Measurements from ENCODE around the gene TCF19. TPM values are rescaled to one million over a fixed set of nuclear protein-coding genes. Genes with fewer than 3 reads are reported as not detected.
"Not testable (repeated sequence)": the region's sequence is repeated elsewhere in the genome, so short reads cannot be mapped to it uniquely, and the experiment has no call there.

TCF19 gene
- total RNA-seq, 1 experiment from 2014 or later, result 49.5 TPM

DNA sequence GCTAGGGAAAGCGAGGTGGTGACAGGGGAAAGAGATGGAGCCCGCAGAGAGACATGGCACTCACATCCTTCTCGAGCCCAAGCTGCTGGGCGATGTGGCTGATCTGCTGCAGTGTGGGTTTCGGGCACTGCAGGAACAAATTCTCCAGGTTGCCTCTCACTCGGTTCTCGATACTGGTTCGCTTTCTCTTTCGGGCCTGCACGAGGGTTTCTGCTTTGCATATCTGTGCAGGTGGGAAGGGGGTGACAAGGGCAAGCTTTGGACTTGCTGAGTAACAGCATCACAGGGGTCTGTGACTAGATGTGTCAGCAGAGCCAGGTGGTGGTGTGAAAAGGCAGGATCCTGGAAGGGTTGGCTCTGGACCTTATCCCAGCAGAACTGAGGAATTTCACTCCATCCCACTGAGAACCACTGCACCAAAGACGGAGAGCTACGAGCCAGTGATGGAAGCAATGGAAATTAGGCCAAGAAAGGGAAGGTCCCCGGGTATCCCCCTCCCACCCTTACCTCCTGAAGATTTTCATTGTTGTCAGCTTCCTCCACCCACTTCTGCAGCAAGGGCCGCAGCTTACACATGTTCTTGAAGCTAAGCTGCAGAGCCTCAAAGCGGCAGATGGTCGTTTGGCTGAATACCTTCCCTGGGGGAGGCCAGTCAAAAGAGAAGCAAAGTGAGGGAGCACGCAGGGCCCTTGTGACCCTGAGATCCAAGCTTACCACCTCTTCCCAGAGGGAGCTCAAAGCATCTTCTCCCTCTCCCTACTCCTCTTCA, 6.9 kb downstream of the TCF19 start:
- BruUV-seq (replicated peaks); H3K4me3 Mint-ChIP-seq (ENCODE audit: low read depth, unreplicated experiment); intact Hi-C loops (cut with micrococcal nuclease; ENCODE audit: unreplicated experiment); H3K27me3 Mint-ChIP-seq (ENCODE audit: unreplicated experiment); H3K9me3 Mint-ChIP-seq (ENCODE audit: low read depth, unreplicated experiment); DNase-seq; CTCF ChIA-PET; H3K27ac Mint-ChIP-seq (ENCODE audit: unreplicated experiment): not testable (repeated sequence)
- Mint-ChIP-seq H3K4me1 (ENCODE audit: low read depth, unreplicated experiment) (peaks cover 55% of the 10 kb centered on the region), H3K36me3 (ENCODE audit: insufficient read depth, unreplicated experiment) (peaks cover 71% of the 10 kb centered on the region)

GRCh38 chr6:31165986-31166385, 7.6 kb downstream of the TCF19 start:
- intact Hi-C loops (cut with micrococcal nuclease; ENCODE audit: unreplicated experiment), result no loop called here
- TF ChIP-seq, protein P1, sequence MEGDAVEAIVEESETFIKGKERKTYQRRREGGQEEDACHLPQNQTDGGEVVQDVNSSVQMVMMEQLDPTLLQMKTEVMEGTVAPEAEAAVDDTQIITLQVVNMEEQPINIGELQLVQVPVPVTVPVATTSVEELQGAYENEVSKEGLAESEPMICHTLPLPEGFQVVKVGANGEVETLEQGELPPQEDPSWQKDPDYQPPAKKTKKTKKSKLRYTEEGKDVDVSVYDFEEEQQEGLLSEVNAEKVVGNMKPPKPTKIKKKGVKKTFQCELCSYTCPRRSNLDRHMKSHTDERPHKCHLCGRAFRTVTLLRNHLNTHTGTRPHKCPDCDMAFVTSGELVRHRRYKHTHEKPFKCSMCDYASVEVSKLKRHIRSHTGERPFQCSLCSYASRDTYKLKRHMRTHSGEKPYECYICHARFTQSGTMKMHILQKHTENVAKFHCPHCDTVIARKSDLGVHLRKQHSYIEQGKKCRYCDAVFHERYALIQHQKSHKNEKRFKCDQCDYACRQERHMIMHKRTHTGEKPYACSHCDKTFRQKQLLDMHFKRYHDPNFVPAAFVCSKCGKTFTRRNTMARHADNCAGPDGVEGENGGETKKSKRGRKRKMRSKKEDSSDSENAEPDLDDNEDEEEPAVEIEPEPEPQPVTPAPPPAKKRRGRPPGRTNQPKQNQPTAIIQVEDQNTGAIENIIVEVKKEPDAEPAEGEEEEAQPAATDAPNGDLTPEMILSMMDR (IDR thresholded peaks at IDR 0.05; ENCODE audit: unreplicated experiment), result no peak
- no TSS peak for BruUV-seq (replicated peaks)
- Mint-ChIP-seq H3K4me3 (ENCODE audit: low read depth, unreplicated experiment) (no peak overlapping the region), H3K27me3 (ENCODE audit: unreplicated experiment) (no peaks in the 10 kb centered on the region), H3K9me3 (ENCODE audit: low read depth, unreplicated experiment) (no peaks in the 10 kb centered on the region), H3K4me1 (ENCODE audit: low read depth, unreplicated experiment) (peaks cover 61% of the 10 kb centered on the region), H3K27ac (ENCODE audit: unreplicated experiment) (no peak overlapping the region), H3K36me3 (ENCODE audit: insufficient read depth, unreplicated experiment) (peaks cover 71% of the 10 kb centered on the region)
- DNase-seq, result no peak
- CTCF ChIA-PET, result no interaction called here

DNA sequence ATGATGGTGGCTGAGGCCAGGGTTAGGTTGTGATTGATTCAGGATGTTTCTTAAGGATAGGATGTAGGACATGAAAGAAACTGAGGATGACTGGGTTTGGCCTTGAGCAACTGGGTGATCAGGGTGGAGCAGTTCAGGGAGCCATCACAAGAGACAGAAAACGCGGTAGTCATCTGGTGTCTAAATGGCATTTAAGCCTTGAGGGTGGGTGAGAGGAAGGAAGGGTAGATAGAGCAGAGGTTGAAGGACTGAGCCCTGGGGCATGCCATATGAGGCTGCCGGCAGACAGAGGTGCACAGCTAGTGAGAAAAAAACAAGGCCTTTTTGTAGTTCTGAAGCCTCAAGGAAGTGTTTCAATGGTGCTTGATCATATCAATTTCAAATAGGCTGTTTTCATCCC, 10.2 kb downstream of the TCF19 start:
- Mint-ChIP-seq H3K36me3 (ENCODE audit: insufficient read depth, unreplicated experiment) (peaks cover 74% of the 10 kb centered on the region), H3K9me3 (ENCODE audit: low read depth, unreplicated experiment) (no peaks in the 10 kb centered on the region), H3K27ac (ENCODE audit: unreplicated experiment) (peak overlapping the region; percentile 12), H3K27me3 (ENCODE audit: unreplicated experiment) (no peaks in the 10 kb centered on the region), H3K4me3 (ENCODE audit: low read depth, unreplicated experiment) (no peak overlapping the region), H3K4me1 (ENCODE audit: low read depth, unreplicated experiment) (peaks cover 54% of the 10 kb centered on the region)
- TSS peak; percentile 10 for BruUV-seq (replicated peaks)
- no peak for DNase-seq
- intact Hi-C loops (cut with micrococcal nuclease; ENCODE audit: unreplicated experiment), result no loop called here
- TF ChIP-seq, protein P1 (IDR thresholded peaks at IDR 0.05; ENCODE audit: unreplicated experiment), result no peak
- CTCF ChIA-PET, result interaction anchor here (0.7 to 1.1 kb wide), 2 partner anchors 10 to 53 kb away, joined by 3 to 5 read pairs; no protein-coding TSS in a partner anchor

DNA sequence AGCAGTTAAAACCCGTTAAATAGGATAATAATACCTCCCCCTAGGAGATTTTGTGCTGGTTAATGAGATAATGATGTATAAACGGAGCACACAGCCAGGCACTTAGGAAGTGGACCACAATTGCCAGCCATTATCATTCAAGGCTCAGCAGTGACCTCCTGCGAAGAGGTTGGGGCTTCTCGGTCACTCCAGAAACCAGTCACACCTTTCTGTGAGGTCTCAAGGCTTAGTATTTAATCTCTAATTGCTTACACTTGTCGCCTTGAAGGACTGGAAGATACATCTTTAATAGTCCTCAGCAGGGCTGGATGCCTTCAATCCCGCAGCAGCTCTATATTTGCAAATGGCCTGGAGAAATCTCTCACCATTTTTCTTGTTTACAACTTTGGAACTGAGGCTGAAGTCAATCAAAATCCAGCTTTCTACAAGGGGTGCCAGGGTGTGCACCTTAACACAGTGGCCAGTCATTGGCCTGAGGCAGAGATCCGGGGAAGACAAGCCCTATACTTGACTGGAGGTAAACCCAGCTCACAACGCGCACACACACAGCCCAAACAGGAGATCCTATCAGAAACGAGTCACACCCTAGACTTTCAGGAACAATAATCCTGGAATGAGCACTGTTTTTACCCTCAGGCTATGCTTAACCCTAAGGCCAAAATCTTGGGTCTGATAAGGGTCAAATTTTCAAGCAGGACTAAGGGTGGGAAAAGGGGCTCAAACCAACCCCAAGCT, 10.9 kb downstream of the TCF19 start:
- peak overlapping the region; percentile 29 for H3K4me3 Mint-ChIP-seq (ENCODE audit: low read depth, unreplicated experiment)
- CTCF ChIA-PET, result interaction anchor here (1.1 to 1.6 kb wide), 2 partner anchors 9 to 11 kb away, joined by 3 to 8 read pairs; partner anchors contain the start of gene TCF19
- H3K4me1 Mint-ChIP-seq (ENCODE audit: low read depth, unreplicated experiment), result peaks cover 50% of the 10 kb centered on the region
- TF ChIP-seq, protein P1 (IDR thresholded peaks at IDR 0.05; ENCODE audit: unreplicated experiment), result no peak
- BruUV-seq (replicated peaks), result no TSS peak
- no peaks in the 10 kb centered on the region for H3K27me3 Mint-ChIP-seq (ENCODE audit: unreplicated experiment)
- H3K27ac Mint-ChIP-seq (ENCODE audit: unreplicated experiment), result peak overlapping the region; percentile 94
- intact Hi-C loops (cut with micrococcal nuclease; ENCODE audit: unreplicated experiment), result no loop called here
- H3K9me3 Mint-ChIP-seq (ENCODE audit: low read depth, unreplicated experiment), result no peaks in the 10 kb centered on the region
- peaks cover 78% of the 10 kb centered on the region for H3K36me3 Mint-ChIP-seq (ENCODE audit: insufficient read depth, unreplicated experiment)
- DNase-seq, result no peak

DNA sequence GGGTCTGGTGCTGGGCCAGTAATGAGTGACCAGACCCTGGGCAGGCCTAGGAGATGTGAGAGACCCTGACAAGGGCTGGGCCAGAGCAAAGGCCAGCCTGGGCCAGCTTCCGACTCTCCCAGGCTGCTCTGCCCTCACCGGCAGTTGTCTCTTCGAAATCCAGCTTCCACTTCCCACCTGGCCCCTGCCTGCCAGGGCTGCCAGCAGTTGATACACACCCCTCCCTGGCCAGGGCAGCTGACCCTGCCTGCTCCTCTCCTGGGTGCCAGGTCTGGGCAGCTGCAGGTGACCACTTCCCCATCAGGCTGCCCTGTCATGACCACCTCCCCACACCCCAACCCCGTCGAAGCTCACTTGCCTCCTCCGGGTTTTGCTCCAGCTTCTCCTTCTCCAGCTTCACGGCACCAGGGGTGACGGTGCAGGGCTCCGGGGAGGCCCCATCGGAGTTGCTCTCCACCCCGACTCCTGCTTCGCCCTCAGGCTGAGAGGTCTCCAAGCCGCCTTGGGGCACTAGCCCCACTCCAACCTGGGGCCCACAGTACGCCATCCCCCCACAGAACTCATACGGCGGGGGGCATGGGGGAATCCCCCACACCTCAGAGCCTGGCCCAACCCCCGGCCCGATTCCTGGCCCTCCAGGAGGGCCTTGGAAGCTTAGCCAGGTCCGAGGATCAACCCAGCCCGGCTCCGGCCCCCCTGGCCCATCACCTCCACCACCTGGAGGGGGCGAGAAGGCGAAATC, 11.6 kb downstream of the TCF19 start:
- CTCF ChIA-PET, result interaction anchor here (1.1 to 1.6 kb wide), 2 partner anchors 8 to 11 kb away, joined by 3 to 8 read pairs; partner anchors contain the start of gene TCF19
- peaks cover 42% of the 10 kb centered on the region for H3K4me1 Mint-ChIP-seq (ENCODE audit: low read depth, unreplicated experiment)
- DNase-seq; H3K27me3 Mint-ChIP-seq (ENCODE audit: unreplicated experiment); intact Hi-C loops (cut with micrococcal nuclease; ENCODE audit: unreplicated experiment); BruUV-seq (replicated peaks); H3K9me3 Mint-ChIP-seq (ENCODE audit: low read depth, unreplicated experiment): not testable (repeated sequence)
- peak overlapping the region; percentile 29 for H3K4me3 Mint-ChIP-seq (ENCODE audit: low read depth, unreplicated experiment)
- peak overlapping the region; percentile 94 for H3K27ac Mint-ChIP-seq (ENCODE audit: unreplicated experiment)
- H3K36me3 Mint-ChIP-seq (ENCODE audit: insufficient read depth, unreplicated experiment), result peaks cover 85% of the 10 kb centered on the region

Data from Calu3 (cell line).